ENCODE measurements around the gene OGFOD1.
A peak's percentile ranks its signal among the peaks of the same experiment; 100 is the strongest.

GRCh38 chr16:56513972-56514371 lies 62.6 kb downstream of the OGFOD1 start:
- TF ChIP-seq CTCF (IDR thresholded peaks at IDR 0.05) (peak; percentile 88), ZFX (IDR thresholded peaks at IDR 0.05; ENCODE audit: borderline replicate concordance) (no peak)

All from 22Rv1 (cell line).